Stimulated activated CD4-positive, alpha-beta T cell treated with anti-CD3 and anti-CD28 coated beads, Interleukin-2, amount 100 ng/mL, for 24 hours (primary cell): Measurements from ENCODE around the gene HMCN1.
"Not testable (repeated sequence)": the region's sequence is repeated elsewhere in the genome, so short reads cannot be mapped to it uniquely, and the experiment has no call there.

Experiments used
- DNase-seq, 2 donors: peaks; one replicate each; pipeline ENCODE4 v3.0.0-alpha.2; 2020

HMCN1 gene

DNA sequence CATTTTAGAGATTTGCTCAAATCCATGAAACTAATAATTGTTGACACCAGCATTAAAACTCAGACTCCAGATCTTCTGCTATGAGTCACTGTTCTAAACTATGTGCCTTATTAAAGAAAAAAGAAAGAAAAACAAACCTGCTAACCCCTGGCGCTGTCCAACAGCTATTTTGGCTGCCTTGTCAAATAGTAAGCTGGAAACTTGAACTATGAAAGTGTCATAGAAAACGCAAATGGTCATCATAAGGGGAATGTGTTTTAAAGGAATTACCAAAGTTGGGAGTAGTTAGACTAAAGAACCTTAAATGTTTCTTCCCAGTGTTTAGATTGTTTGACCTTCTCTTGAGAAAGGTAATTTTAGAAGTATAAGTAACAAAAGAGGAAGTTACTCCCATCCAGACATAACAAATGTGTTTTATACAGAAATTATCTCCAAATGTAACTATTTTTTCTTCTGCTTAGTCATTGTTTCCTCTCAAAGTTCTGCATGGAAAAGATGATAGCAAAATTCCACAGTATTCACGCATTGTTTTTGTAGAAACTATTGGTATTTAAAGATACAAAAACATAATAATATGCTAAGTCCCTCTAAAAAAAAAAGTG is 368.5 kb downstream of the HMCN1 start:
- no peak for DNase-seq

DNA sequence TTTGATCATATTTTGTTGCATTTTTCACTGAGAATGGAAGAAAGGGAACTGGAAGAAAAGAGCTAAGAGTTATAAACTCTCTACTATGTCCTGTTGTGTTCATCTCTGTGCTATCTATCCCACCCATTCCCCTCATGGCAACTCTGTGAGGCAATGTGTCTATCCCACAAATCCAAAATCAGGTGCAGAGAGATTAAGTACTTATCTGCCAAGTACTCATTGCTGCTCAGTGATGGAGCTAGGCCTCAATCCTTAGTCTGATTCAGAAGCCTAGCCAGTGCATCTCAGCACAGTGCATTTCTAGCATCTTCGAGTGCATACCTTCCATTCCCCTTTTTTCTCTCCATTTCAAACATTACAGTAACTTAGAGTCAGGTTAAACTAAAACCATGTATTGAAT is 370.3 kb downstream of the HMCN1 start:
- no peak for DNase-seq

DNA sequence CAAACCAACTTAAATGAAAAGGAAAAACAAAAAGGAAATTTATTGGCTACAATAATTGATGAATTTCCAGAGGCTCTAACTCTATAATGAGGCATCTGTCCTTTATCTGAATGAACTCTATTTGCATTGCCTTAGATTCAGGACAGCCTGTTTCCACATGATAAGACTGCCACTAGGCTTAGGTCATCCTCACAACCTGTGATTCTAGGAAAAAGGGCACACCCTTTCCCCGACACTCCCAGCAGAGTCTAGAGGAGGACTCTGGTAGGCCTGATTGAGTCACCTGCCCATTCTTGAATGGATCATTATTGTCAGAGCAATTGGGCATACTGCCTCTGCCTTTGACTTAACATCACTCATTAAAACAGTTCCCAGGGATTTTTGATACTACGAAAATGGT is 378.1 kb downstream of the HMCN1 start:
- DNase-seq: no peak

DNA sequence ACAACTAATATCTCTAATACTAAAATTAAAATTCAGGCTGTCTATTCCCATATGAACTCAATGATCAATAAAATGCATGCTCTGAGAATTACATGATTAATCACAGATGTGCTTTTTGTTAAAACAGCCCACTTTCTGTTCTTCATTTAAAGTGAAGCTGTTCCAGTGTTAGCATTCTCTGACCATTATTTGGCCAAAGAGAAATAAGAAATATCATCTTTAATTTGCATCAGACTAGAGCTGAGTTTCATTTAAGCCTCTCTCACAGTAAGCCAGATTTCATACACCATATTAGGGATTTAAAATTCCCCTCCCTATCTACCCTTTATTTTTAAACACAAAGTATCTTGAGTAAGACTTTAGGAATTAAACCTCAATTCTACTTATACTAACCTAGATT is 379.3 kb downstream of the HMCN1 start:
- DNase-seq: no peak

DNA sequence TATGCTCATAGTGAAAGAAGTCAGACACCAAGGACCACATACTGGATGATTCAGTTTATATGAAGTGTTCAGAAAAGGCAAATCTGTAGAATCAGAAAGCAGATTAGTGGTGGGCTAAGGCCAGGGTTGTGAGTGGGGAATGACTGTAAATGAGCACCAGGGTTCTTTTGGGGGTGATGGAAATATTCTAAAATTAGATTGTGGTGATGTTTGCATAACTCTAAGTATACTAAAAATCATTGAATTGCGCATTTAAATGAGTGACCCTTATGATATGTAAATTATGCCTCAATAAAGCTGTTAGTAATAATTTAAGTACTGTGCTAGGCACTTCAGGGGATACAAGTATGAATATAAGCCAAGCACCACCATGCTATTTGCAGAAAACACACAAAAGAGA is 384.5 kb downstream of the HMCN1 start:
- no peak for DNase-seq

DNA sequence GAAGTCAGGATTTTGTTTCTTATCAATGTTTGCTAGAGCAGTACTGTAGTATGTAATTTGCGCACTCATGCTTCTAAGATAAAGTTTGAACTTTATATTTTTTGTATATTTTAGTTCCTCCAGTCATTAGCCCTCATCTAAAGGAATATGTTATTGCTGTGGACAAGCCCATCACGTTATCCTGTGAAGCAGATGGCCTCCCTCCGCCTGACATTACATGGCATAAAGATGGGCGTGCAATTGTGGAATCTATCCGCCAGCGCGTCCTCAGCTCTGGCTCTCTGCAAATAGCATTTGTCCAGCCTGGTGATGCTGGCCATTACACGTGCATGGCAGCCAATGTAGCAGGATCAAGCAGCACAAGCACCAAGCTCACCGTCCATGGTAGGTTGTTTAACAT is 388.6 kb downstream of the HMCN1 start:
- no peak for DNase-seq

DNA sequence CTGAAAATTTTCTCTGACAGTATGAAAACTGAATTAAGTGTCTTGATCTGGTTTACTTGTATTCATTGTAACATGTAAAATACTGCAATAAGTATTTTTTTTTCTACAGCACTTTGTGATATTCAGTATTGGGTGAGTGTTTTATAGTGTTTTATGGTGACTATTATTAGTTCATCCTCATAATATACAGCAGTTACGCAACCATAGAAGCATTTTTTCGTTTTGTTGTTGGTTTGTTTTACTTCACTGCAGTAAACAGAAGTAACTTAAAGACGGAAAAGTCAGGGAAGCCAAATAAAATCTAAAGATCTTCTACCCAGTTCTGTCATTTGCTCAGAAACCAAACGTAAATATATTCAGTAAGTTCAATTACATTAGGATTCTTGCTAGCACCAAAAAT is 390.8 kb downstream of the HMCN1 start:
- no peak for DNase-seq

DNA sequence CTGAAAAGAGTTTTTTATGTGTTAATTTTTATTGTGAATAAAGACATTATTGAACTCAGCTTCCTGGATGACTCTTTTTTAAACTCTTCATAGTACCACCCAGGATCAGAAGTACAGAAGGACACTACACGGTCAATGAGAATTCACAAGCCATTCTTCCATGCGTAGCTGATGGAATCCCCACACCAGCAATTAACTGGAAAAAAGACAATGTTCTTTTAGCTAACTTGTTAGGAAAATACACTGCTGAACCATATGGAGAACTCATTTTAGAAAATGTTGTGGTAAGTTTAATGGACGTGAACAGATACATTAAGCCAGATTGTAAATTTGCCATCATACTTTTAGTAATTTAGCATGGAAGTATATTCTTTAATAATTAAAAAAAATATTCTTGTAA is 391.3 kb downstream of the HMCN1 start:
- DNase-seq: no peak

DNA sequence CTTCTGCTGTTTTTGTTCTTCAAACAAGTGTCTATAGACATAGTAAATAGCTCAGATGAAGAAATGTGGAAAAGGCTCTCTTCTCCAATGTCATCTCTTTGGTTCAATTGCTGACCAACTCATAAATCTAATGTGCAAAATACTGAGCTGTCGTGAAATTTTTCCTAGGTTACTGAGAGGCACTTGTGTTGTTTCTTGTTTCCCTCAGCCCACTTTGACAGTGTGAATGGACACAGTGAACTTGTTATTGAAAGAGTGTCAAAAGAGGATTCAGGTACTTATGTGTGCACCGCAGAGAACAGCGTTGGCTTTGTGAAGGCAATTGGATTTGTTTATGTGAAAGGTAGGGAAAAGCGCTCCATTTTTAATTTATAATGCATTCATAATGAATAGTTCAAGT is 395.6 kb downstream of the HMCN1 start:
- no peak for DNase-seq

DNA sequence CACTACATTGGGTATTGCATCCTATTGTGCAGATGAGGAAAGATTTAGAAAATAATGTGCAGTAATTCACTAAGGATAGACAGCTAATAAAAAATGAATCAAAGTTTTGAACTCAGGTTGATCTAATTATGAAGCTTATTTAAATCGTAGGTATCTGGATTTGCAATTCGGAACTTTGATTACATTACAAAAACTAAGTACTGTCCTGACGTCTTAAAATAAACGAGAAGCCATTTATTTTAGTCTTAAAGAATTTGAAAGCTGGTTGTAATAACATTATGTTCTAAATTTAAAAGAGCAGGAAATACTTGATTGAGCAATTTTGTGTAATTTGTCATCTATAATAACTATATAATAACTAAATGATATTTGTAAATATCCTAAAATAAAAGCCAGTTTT is 404.9 kb downstream of the HMCN1 start:
- no peak for DNase-seq

DNA sequence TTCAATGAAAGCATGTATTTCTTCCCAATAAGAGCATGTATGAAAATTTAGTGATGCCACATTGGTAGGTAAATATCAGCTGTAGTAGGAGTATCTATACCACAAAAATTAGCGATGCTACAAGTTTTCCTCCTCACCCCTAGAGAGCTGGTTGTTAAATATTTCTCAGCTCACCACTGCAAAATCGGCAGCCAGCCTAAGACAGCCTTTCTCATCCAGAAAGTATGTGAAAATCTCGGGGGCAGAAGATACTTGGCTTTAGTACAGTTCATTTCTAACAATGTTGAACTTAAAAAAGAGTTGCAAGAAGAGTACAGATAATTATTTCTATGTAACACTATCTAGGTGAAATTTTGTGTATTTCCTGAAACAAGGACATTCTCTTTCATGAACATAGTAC is 405.5 kb downstream of the HMCN1 start:
- DNase-seq: no peak

DNA sequence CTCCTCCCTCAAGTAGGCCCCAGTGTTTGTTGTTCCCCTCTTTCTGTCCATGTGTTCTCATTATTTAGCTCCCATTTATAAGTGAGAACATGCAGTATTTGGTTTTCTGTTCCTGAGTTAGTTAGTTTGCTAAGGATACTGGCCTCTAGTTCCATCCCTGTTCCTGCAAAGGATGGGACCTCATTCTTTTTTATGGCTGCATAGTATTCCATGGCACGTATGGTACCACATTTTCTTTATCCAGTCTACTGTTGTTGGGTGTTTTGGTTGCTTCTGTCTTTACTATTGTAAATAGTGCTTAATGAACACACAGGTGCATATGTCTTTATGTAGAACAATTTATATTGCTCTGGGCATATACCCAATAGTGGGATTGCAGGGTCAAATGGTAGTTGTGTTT is 408.0 kb downstream of the HMCN1 start:
- no peak for DNase-seq

DNA sequence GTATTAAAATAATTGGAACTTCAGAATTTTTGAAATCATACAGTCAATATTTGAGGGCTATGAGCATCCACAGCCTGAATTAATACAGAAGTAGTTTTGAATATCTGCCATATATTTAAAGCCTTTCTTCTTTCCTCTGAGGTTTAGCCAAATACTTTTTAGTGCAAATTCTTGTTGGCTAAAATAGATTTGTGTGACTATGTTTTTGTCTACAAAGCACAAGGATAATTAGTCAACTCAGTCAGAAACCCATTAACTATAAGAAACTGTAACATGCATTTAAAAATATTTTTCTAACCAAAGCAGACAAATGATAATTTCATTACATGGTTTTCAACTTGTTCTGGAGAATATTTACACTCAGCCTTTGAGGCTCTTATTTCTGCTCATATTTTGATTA is 408.7 kb downstream of the HMCN1 start:
- no peak for DNase-seq

DNA sequence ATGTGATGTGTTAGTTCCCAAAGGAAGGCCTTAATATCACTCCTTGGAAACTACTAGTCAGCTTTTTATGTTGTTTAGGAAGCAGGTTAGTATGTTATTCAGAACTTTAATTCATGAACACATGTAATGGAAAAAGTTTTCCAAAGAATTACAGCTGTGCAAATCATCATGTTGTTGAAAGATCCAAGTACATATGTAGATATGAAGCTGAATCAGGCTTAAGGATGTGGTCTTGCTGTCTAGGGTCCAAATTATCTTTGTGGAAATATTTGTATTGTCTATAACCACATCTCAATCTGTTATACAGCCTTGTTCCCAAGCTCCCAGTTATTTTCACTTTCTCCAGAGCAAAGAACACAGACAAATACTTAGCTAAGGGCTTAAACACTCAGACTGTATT is 409.3 kb downstream of the HMCN1 start:
- DNase-seq: no peak

DNA sequence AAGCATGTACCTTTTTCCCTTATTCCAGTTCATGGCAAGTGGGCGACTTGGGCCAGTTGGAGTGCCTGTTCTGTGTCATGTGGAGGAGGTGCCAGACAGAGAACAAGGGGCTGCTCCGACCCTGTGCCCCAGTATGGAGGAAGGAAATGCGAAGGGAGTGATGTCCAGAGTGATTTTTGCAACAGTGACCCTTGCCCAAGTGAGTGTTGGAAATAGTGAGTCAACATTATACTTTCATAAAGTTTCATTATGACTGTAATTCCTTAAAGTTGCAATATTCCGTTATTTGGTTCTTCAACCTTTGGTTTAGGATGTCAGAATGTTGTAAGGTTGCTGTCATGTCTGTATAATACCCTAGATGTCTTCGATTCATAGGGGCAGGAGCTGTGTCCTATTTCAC is 410.3 kb downstream of the HMCN1 start:
- no peak for DNase-seq

DNA sequence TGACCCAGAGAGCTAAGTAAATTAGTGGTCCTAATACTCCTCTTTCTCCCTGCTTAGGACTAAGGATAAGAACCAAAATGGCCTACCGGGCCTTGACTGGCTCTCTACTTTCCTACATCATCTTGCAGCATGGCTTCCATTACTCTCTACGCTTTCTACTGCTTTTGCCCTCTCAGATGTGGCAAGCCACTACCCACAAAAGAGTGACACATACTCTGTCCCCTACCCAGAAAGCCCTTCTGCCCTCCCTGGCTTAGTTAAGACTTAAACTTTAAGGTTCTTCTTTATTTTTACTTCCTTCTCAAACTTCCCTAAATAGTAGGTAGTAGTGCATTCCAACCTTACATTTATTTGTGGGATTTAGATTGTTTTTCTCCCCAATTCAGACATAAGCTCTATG is 412.8 kb downstream of the HMCN1 start:
- DNase-seq: no peak

DNA sequence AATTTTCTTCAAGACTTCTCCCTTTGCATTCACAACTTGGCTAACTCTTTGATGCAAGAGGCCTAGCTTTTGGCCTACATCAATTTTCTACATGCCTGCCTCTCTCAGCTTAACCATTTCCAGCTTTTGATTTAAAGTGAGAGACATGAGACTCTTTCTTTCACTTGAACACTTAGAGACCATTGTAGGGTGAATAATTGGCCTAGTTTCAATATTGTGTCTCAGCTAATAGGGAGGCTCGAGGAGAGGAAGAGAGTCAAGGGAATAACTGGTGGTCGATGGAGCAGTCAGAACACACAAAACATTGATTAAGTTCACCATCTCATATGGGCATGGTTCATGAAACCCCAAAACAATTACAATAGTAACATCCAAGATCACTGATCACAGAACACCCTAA is 415.4 kb downstream of the HMCN1 start:
- DNase-seq: no peak

DNA sequence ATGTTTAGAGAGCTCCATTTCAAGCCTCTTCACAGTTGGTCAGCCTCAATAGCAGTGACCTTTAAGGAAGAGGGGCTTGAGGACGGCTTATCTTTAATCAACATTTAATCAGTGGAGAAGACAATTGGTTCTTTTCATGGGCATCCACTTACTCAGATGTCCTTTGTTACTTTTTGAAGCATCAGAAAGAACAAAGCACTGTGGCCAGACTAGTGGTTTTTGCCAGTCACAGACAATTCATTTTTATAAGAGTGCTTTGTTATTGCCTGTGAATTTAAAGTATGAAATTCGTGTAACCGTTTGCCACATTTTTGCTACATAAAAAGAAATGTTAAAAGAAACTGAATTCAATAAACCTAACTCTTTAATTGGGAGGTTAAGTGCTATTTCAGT is 418.0 kb downstream of the HMCN1 start:
- DNase-seq: no peak

DNA sequence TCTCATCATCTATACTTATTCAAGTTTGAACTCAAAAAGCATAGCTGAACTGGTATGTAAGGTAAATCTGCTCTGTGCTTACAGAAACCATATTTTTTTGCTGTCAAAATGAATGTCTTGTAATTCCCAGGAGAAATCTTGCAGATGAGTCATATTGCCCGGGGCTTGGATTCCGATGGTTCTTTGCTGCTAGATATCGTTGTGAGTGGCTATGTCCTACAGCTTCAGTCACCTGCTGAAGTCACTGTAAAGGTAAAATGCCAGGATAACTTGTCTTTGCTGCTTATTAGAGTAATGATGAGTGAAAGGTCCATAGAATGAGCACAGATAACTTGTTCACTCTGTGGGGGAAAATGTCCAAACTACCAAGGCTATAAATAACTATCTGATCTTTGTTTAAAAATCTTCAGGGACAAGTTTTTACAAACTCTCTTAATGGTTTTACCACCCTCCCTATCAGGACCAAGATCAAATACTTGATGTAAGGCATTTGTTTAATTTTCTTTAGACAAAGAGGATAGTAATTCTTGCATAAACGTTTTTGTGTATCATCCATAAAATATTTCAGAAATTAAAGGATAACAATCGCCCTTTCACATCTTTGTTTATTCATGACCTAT is 418.5 kb downstream of the HMCN1 start:
- no peak for DNase-seq

DNA sequence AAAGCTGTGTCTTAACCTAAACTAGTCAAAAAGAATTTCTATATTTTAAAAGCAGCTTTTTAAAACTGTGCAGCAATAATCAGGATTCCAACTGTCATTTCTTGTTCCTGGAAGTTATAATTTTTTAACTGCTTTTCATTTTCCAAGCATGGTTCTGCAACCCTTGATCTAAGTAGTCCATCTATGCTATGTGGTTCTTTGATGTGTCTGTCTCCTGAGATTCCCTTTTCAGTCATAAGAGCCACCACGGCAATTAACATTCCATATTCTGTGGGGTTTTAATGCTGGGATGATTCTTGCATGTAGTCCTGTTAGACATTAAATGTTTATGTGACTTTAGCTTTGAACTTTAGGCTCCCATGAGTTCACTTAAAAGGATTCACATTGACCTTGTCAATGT is 420.5 kb downstream of the HMCN1 start:
- DNase-seq: no peak

DNA sequence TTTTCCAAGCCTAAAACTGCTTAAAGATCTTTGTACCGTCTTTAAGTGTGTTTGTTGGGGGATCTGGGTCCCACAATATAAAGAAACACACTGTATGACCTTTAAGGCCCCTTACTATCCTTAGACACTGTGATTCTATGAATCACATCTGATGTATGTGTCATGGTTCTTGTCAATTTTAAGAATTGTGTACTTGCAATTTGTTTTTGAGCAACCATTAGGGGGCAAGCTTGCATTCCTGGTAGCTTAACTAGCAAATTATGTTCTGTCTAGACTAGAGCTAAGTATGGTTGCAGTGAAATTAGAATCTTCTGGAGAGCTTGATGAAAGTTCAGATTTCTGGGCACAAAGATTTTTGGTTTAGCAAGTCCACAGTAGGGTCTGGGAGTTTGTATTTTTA is 421.4 kb downstream of the HMCN1 start:
- no peak for DNase-seq

DNA sequence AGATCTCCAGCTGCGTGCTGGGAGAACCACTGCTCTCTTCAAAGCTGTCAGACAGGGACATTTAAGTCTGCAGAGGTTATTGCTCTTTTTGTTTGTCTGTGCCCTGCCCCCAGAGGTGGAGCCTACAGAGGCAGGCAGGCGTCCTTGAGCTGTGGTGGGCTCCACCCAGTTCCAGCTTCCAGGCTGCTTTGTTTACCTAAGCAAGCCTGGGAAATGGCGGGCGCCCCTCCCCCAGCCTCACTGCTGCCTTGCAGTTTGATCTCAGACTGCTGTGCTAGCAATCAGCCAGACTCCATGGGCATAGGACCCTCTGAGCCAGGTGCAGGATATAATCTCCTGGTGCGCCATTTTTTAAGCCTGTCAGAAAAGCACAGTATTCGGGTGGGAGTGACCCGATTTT is 428.7 kb downstream of the HMCN1 start:
- DNase-seq: not testable (repeated sequence)

DNA sequence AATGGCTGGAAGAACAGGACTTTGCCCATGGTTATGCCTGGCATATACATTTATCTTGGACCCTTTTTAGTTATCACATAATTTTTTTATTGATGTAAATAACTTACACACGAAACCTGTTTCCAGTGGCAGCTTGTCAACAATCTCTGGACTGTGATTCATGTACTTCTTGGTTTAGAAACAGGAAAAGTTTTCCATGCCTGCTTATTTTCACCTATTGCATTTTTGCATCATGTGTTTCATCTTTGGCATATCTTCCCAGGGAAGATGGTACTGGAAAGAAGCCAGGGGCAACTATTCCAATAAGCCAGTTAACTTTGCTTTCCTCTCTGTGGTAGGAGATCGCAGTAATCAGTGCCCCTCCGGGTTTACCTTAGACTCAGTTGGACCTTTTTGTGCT is 430.6 kb downstream of the HMCN1 start:
- no peak for DNase-seq

DNA sequence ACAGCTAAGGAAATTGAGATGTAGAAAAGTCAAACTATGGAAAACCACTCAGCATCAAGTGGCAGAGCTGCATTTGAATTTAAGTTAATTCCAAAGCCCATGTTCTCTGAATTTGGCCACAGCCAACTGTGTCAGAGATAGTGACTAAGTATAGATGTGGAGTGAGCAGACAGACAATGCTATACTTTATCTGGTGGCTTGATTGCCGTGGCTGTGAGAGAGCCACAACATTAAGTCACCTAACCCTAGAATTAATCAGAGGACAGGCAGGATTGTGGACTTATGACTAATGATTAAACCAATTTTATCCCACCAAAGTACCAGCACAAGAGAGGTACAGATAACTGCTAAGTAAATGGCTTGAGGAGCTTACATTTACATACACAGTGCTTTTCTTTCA is 431.1 kb downstream of the HMCN1 start:
- no peak for DNase-seq

DNA sequence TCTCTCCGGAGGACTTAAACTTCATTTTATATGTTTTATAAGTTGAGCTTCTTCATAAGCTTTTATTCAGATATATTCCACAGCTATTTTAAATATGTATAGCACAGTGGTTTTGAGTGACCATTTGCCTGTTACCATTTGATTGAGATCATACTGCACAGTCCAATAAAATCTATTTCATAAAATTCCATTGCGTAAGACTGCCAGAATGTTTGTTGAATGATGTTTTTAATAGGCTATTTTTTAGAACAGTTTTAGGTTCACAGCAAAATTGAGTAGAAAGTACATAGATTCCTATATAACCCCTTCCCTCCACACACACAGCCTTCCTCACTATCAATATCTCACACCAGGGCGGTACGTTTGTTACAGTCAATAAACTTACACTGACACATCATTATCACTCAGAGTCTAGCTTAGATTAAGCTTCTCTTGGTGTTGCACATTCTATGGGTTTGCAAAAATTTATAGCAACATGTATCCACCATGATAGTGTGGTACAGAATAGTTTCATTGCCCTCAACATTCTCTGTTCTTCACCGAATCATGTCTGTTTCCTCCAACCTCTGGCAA is 433.0 kb downstream of the HMCN1 start:
- no peak for DNase-seq
